Glutamatergic neuron (in vitro differentiated cells): Measurements from ENCODE around the gene UNC13A. TPM values are rescaled to one million over a fixed set of nuclear protein-coding genes. Genes with fewer than 3 reads are reported as not detected.
A peak's percentile ranks its signal among the peaks of the same experiment; 100 is the strongest.

Experiments used
- DNase-seq: peaks from one replicate; pipeline ENCODE4 v3.0.0; 2022
- H3K27ac Mint-ChIP-seq: one replicate; pipeline ENCODE4 v1.8.0; 2020; ENCODE audit warnings: mild to moderate bottlenecking, mixed read lengths, inconsistent platforms; ENCODE audit not compliant: unreplicated experiment
- H3K27me3 Mint-ChIP-seq: one replicate; pipeline ENCODE4 v1.8.0; 2020; ENCODE audit warnings: mild to moderate bottlenecking, moderate library complexity, mixed read lengths, inconsistent platforms; ENCODE audit not compliant: unreplicated experiment
- H3K36me3 Mint-ChIP-seq: one replicate; pipeline ENCODE4 v1.8.0; 2020; ENCODE audit warnings: mild to moderate bottlenecking, mixed read lengths, inconsistent platforms; ENCODE audit not compliant: unreplicated experiment
- H3K4me1 Mint-ChIP-seq: one replicate; pipeline ENCODE4 v1.8.0; 2020; ENCODE audit warnings: mild to moderate bottlenecking, low read depth, mixed read lengths, inconsistent platforms; ENCODE audit not compliant: unreplicated experiment
- H3K4me3 Mint-ChIP-seq: one replicate; pipeline ENCODE4 v1.8.0; 2020; ENCODE audit warnings: mild to moderate bottlenecking, mixed read lengths, inconsistent platforms; ENCODE audit not compliant: unreplicated experiment
- H3K9me3 Mint-ChIP-seq: one replicate; pipeline ENCODE4 v1.8.0; 2020; ENCODE audit warnings: mild to moderate bottlenecking, moderate library complexity, mixed read lengths, inconsistent platforms; ENCODE audit not compliant: unreplicated experiment
- total RNA-seq: library from RNA; stranded (reverse); fragmentation: NEBNext Ultra II Directional; extraction: Animal tissue kit (Norgen Biotek cat#: 25700); gene quantifications from one replicate; pipeline ENCODE4 v1.2.1, GENCODE V29; 2021; ENCODE audit not compliant: unreplicated experiment
- TF ChIP-seq, protein P1 (sequence below): fragments of 200-600 bp; sonication (generic); IDR thresholded peaks from one replicate; pipeline ENCODE4 v1.5.0; 2021; ENCODE audit not compliant: partially characterized antibody, unreplicated experiment

UNC13A gene
- total RNA-seq, 1 donor from 2014 or later = 79.7 TPM

GRCh38 chr19:17560205-17560595, 128.0 kb downstream of the UNC13A start:
- no peak overlapping the region for H3K27ac Mint-ChIP-seq
- peaks cover 3% of the 10 kb centered on the region for H3K9me3 Mint-ChIP-seq
- DNase-seq = no peak
- H3K27me3 Mint-ChIP-seq = peaks cover 4% of the 10 kb centered on the region
- TF ChIP-seq, protein P1, sequence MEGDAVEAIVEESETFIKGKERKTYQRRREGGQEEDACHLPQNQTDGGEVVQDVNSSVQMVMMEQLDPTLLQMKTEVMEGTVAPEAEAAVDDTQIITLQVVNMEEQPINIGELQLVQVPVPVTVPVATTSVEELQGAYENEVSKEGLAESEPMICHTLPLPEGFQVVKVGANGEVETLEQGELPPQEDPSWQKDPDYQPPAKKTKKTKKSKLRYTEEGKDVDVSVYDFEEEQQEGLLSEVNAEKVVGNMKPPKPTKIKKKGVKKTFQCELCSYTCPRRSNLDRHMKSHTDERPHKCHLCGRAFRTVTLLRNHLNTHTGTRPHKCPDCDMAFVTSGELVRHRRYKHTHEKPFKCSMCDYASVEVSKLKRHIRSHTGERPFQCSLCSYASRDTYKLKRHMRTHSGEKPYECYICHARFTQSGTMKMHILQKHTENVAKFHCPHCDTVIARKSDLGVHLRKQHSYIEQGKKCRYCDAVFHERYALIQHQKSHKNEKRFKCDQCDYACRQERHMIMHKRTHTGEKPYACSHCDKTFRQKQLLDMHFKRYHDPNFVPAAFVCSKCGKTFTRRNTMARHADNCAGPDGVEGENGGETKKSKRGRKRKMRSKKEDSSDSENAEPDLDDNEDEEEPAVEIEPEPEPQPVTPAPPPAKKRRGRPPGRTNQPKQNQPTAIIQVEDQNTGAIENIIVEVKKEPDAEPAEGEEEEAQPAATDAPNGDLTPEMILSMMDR = no peak
- no peaks in the 10 kb centered on the region for H3K36me3 Mint-ChIP-seq
- no peaks in the 10 kb centered on the region for H3K4me1 Mint-ChIP-seq
- no peak overlapping the region for H3K4me3 Mint-ChIP-seq

DNA sequence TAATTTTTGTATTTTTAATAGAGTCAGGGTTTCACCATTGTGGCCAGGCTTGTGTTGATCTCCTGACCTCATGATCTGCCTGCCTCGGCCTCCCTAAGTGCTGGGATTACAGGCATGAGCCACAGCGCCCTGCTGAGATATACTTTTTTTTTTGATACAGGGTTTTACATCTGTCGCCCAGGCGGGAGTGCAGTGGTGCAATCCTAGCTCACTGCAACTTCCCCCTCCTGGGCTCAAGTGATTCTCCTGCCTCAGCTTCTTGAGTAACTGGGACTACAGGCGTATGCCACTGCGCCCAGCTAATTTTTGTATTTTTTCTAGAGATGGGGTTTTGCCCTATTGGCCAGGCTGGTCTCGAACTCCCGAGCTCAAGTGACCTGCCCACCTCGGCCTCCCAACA, 130.7 kb downstream of the UNC13A start:
- no peak overlapping the region for H3K4me3 Mint-ChIP-seq

DNA sequence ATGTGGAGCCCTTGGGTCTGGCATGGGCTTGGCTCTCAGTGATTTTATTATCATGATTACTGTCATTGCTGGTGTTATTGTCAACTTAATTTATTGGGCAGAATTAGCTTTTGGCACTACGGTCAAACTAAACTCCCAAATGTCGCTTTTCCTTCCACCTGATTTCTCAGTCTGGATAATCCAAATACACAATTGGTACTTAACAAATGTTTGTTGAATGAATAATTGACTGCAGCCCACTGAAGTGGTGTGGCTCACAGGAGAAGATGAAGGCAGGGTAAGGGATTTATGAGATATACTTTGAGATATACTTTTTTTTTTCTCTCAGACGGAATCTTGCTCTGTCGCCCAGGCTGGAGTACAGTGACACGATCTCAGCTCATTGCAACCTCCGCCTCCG, 131.2 kb downstream of the UNC13A start:
- Mint-ChIP-seq H3K27me3 (peaks cover 7% of the 10 kb centered on the region), H3K4me3 (peak overlapping the region; percentile 87), H3K4me1 (no peaks in the 10 kb centered on the region), H3K9me3 (peaks cover 3% of the 10 kb centered on the region), H3K36me3 (no peaks in the 10 kb centered on the region), H3K27ac (no peak overlapping the region)
- no peak for DNase-seq
- TF ChIP-seq, protein P1 = no peak

More for the DNA sequence above, 130.7 kb downstream of the UNC13A start:
- Mint-ChIP-seq H3K4me1 (no peaks in the 10 kb centered on the region), H3K36me3 (no peaks in the 10 kb centered on the region), H3K27me3 (peaks cover 7% of the 10 kb centered on the region), H3K27ac (no peak overlapping the region), H3K9me3 (peaks cover 3% of the 10 kb centered on the region)
- no peak for DNase-seq
- TF ChIP-seq, protein P1 = no peak

DNA sequence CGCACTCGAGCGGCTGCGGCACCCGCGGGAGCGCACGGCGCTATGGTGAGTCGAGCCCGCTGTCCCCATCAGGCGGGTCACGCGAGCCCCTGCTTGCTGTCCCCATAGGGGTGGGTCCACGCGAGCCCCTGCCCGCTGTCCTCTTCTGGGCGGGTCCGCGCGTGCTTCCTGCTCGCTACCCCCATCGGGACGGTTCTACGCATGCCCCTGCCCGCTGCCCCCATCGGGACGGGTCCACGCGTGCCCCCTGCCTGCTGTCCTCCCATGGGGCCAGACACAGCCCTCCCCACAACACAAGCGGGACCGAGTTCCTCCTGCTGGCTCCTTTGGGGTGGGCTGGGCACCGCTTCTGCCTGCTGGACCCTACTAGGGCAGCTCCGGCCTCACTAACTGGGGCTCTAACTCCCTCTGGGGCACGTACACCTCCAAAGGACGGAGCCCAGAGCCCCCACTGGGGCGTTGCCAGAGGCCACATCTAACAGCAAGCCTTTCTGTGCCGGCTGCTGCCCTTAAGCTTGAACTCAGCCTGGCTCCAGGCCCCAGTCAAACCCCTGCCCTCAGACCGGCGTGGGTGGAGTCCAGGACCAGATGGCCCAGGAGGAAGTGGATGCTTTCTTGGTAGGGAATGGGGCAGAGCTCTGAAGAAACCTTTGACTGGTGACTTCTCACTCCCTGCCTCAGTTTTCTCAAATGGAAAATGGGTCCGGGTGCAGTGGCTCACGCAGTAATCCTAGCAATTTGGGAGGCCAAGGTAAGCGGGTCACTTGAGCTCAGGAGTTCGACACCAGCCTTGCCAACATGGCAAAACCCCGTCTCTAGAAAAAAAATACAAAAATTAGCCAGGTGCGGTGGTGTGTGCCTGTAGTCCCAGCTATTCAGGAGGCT, 132.0 kb downstream of the UNC13A start:
- no peaks in the 10 kb centered on the region for H3K4me1 Mint-ChIP-seq
- peaks cover 3% of the 10 kb centered on the region for H3K9me3 Mint-ChIP-seq
- peak; percentile 63 for DNase-seq
- peaks cover 7% of the 10 kb centered on the region for H3K27me3 Mint-ChIP-seq
- no peak overlapping the region for H3K27ac Mint-ChIP-seq
- H3K36me3 Mint-ChIP-seq = no peaks in the 10 kb centered on the region
- peak overlapping the region; percentile 87 for H3K4me3 Mint-ChIP-seq
- TF ChIP-seq, protein P1 = no peak

GRCh38 chr19:17555480-17555928, 132.7 kb downstream of the UNC13A start, which contains the start of gene COLGALT1:
COLGALT1 (plus strand) TSS chr19:17555649; CDS start chr19:17555714, 65 bp downstream.
- Mint-ChIP-seq H3K27me3 (peaks cover 7% of the 10 kb centered on the region), H3K4me1 (no peaks in the 10 kb centered on the region), H3K4me3 (peak within 1 kb of the TSS; percentile 87), H3K27ac (no peak within 1 kb of the TSS), H3K9me3 (peaks cover 3% of the 10 kb centered on the region), H3K36me3 (no peaks in the 10 kb centered on the region)
- TF ChIP-seq, protein P1 = no peak
- DNase-seq = peak; percentile 99
